ENCODE results near the gene ZNF438. TPM values are rescaled to one million over a fixed set of nuclear protein-coding genes. Genes with fewer than 3 reads are reported as not detected.
A peak's percentile ranks its signal among the peaks of the same experiment; 100 is the strongest.

ZNF438 gene
- total RNA-seq, 2 donors from 2014 or later = 10.6 to 14.5 TPM

DNA sequence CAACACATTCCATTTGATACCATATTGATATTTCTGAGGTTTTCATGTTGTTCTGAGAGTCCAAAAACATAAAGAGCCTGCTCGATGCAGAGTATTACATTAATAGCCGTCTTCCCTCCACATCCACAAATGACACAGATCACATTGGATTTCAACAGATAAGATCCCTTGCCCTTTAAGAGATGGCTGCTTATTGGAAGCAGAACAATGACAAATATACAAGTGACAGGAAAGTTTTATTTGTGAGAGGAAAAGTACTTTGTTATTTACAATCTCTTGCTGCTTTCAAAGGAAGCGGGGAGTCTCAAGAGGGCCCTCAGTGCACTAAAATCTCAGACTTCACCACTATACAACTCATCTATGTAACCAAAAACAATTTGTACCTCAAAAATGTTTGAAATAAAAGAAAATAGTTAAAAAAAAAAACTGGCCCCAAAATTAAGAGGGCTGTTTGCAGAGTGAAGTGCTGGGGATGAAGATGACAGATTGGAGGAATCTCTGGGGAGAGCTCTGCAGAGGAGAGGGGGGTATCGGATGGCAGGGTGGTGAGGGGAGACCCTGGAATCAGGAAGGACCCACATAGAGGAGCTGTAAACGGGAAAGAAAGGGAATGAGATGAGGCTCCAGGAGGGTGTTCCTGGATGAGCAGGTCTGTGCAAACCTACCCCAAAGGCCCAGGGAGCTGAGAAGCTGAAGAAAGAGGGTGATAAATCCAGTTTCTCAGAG, 42.5 kb upstream of the ZNF438 start:
- ATAC-seq (ENCODE audit: insufficient number of reproducible peaks, low FRiP score, low read depth) (no peak), DNase-seq (ENCODE audit: low spot score) (no peak)
- H3K4me3 ChIP-seq = no peak overlapping the region
- TF ChIP-seq CTCF (IDR thresholded peaks at IDR 0.05) = no peak
- H3K36me3 ChIP-seq = no peaks in the 10 kb centered on the region
- H3K27ac ChIP-seq = peak overlapping the region; percentile 84 to 85
- H3K4me1 ChIP-seq (ENCODE audit: control insufficient read depth in 1 of 2, low read depth in 2 of 2) = peaks cover 33 to 77% of the 10 kb centered on the region in 2 donors
- H3K27me3 ChIP-seq (replicated peaks; ENCODE audit: insufficient read depth) = no peaks in the 10 kb centered on the region
- no peaks in the 10 kb centered on the region for H3K9me3 ChIP-seq

- Histone ChIP-seq H3K27me3 (replicated peaks; ENCODE audit: insufficient read depth) (no peaks in the 10 kb centered on the region), H3K9me3 (no peaks in the 10 kb centered on the region), H3K4me1 (ENCODE audit: control insufficient read depth in 1 of 2, low read depth in 2 of 2) (peaks cover 33 to 79% of the 10 kb centered on the region in 2 donors), H3K4me3 (no peak overlapping the region), H3K36me3 (no peaks in the 10 kb centered on the region), H3K27ac (peak overlapping the region; percentile 84 to 85)
- no peak for TF ChIP-seq CTCF (IDR thresholded peaks at IDR 0.05)
- DNase-seq (ENCODE audit: low spot score) (no peak), ATAC-seq (ENCODE audit: insufficient number of reproducible peaks, low FRiP score, low read depth) (no peak)
These were observed 41.5 kb upstream of the ZNF438 start for GRCh38 chr10:31073211-31073610.

- no peaks in the 10 kb centered on the region for H3K36me3 ChIP-seq
- H3K4me3 ChIP-seq = peak overlapping the region; percentile 25
- ATAC-seq (ENCODE audit: insufficient number of reproducible peaks, low FRiP score, low read depth) (peak; percentile 60), DNase-seq (ENCODE audit: low spot score) (no peak)
- peak overlapping the region; percentile 85 to 94 for H3K27ac ChIP-seq
- no peaks in the 10 kb centered on the region for H3K27me3 ChIP-seq (replicated peaks; ENCODE audit: insufficient read depth)
- peaks cover 33 to 79% of the 10 kb centered on the region in 2 donors for H3K4me1 ChIP-seq (ENCODE audit: control insufficient read depth in 1 of 2, low read depth in 2 of 2)
- TF ChIP-seq CTCF (IDR thresholded peaks at IDR 0.05) = no peak
- H3K9me3 ChIP-seq = no peaks in the 10 kb centered on the region
These were observed 40.8 kb upstream of the ZNF438 start for GRCh38 chr10:31072451-31072850.

DNA sequence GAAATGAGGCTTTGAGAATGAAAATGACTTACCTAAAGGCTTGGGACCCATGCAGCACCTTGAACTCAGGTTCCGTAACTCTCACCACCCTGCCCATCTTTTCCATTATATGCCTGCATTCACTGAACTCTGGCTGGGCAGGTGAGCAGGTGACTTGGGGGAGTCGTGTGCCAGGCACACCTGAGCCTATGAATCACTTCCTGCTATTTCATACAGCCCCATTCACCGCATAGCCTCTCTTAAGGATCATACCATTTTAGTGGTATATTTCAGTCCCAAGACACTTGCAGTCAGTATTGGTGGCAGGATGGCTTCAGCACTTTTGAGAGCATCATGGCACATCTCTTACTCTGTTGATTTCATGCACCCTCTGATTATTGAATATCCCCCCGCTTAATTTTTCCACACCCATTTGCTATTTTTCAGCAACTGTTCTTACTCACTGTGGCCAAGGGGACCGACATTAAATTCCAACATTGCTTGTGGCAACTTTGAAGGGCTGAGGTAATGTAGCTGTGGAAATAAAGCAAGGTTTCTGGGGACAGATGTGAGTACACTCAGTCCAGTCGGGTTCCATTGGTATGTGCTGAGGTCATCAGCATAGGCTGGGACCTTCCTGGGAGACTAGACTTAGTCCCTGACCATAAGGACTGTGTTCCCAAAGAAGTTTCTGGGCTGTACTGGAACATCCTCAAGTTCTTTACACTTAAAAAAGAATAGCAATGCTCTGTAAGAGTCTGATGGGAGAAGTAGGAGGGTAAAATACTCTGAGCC, 39.8 kb upstream of the ZNF438 start:
- peak overlapping the region; percentile 85 to 94 for H3K27ac ChIP-seq
- H3K4me3 ChIP-seq = peak overlapping the region; percentile 7
- no peak for DNase-seq (ENCODE audit: low spot score)
- peak; percentile 88 for ATAC-seq (ENCODE audit: insufficient number of reproducible peaks, low FRiP score, low read depth)
- no peaks in the 10 kb centered on the region for H3K27me3 ChIP-seq (replicated peaks; ENCODE audit: insufficient read depth)
- H3K4me1 ChIP-seq (ENCODE audit: control insufficient read depth in 1 of 2, low read depth in 2 of 2) = peaks cover 33 to 72% of the 10 kb centered on the region in 2 donors
- no peaks in the 10 kb centered on the region for H3K36me3 ChIP-seq
- no peak for TF ChIP-seq CTCF (IDR thresholded peaks at IDR 0.05)
- no peaks in the 10 kb centered on the region for H3K9me3 ChIP-seq

GRCh38 chr10:31070691-31071090, 39.0 kb upstream of the ZNF438 start:
- H3K27me3 ChIP-seq (replicated peaks; ENCODE audit: insufficient read depth) = no peaks in the 10 kb centered on the region
- ATAC-seq (ENCODE audit: insufficient number of reproducible peaks, low FRiP score, low read depth) = no peak
- no peaks in the 10 kb centered on the region for H3K36me3 ChIP-seq
- DNase-seq (ENCODE audit: low spot score) = no peak
- no peak for TF ChIP-seq CTCF (IDR thresholded peaks at IDR 0.05)
- H3K4me1 ChIP-seq (ENCODE audit: control insufficient read depth in 1 of 2, low read depth in 2 of 2) = peaks cover 32 to 68% of the 10 kb centered on the region in 2 donors
- H3K9me3 ChIP-seq = no peaks in the 10 kb centered on the region
- no peak overlapping the region for H3K4me3 ChIP-seq
- peak overlapping the region; percentile 85 to 94 for H3K27ac ChIP-seq
